Measurements from ENCODE around the gene PCDHB1. TPM values are rescaled to one million over a fixed set of nuclear protein-coding genes. Genes with fewer than 3 reads are reported as not detected.

The PCDHB1 gene
- total and polyA plus RNA-seq, 12 donors, result under 0.01 to 0.11 (median 0.04) TPM; not detected in 7

GRCh38 chr5:141032626-141033025 is 18.5 kb upstream of the PCDHB1 start:
- Histone ChIP-seq H3K36me3 (replicated peaks in 1 of 2) (no peaks in the 10 kb centered on the region), H3K27ac (no peak overlapping the region), H3K27me3 (no peaks in the 10 kb centered on the region), H3K4me1 (replicated peaks in 1 of 2) (no peaks in the 10 kb centered on the region), H3K4me3 (no peak overlapping the region), H3K9me3 (replicated peaks in 1 of 3) (no peaks in the 10 kb centered on the region)
- 45 to 71% (median 64%) methylated on average over 1 of the region's 1 CpG for WGBS, 4 donors
- DNase-seq, result no peak
- intact Hi-C loops (cut with DNase I), result no loop called here
- TF ChIP-seq CTCF (IDR thresholded peaks at IDR 0.05) (no peak), POLR2A (IDR thresholded peaks at IDR 0.05) (no peak)

- no peak for TF ChIP-seq POLR2A (IDR thresholded peaks at IDR 0.05)
- TF ChIP-seq CTCF (IDR thresholded peaks at IDR 0.05), result no peak
- H3K27me3 ChIP-seq, result no peaks in the 10 kb centered on the region
- no peak overlapping the region for H3K27ac ChIP-seq
- no peaks in the 10 kb centered on the region for H3K36me3 ChIP-seq (replicated peaks in 1 of 2)
- no peak overlapping the region for H3K4me3 ChIP-seq
- no peaks in the 10 kb centered on the region for H3K9me3 ChIP-seq (replicated peaks in 1 of 3)
- no peak for DNase-seq
- intact Hi-C loops (cut with DNase I), result no loop called here
- H3K4me1 ChIP-seq (replicated peaks in 1 of 2), result peaks cover 2 to 5% of the 10 kb centered on the region in 2 donors
These were observed 12.1 kb upstream of the PCDHB1 start for GRCh38 chr5:141039061-141039460.

GRCh38 chr5:141039517-141039916 is 11.7 kb upstream of the PCDHB1 start:
- Histone ChIP-seq H3K27ac (no peak overlapping the region), H3K36me3 (replicated peaks in 1 of 2) (no peaks in the 10 kb centered on the region), H3K27me3 (no peaks in the 10 kb centered on the region), H3K4me1 (replicated peaks in 1 of 2) (peaks cover 2 to 5% of the 10 kb centered on the region in 2 donors), H3K9me3 (replicated peaks in 1 of 3) (no peaks in the 10 kb centered on the region), H3K4me3 (no peak overlapping the region)
- DNase-seq, result peak in 1 of 7 donors; percentile 55
- intact Hi-C loops (cut with DNase I), result no loop called here
- 40 to 50% (median 47%) methylated on average over 3 of the region's 3 CpGs for WGBS, 4 donors
- TF ChIP-seq CTCF (IDR thresholded peaks at IDR 0.05) (no peak), POLR2A (IDR thresholded peaks at IDR 0.05) (no peak)

GRCh38 chr5:141040093-141040770 is 10.9 kb upstream of the PCDHB1 start:
- no peak for TF ChIP-seq POLR2A (IDR thresholded peaks at IDR 0.05)
- peak; percentile 6 to 63 (median 38) for TF ChIP-seq CTCF (IDR thresholded peaks at IDR 0.05)
- DNase-seq, result peak in 6 of 7 donors; percentile 5 to 76 (median 19)
- H3K27ac ChIP-seq, result peak overlapping the region in 3 of 5 donors; percentile 52 to 82 (median 70)

More at GRCh38 chr5:141040093-141040770, 10.9 kb upstream of the PCDHB1 start:
- no peaks in the 10 kb centered on the region for H3K36me3 ChIP-seq (replicated peaks in 1 of 2)
- no peaks in the 10 kb centered on the region for H3K9me3 ChIP-seq (replicated peaks in 1 of 3)
- intact Hi-C loops (cut with DNase I), result loop anchor here in 1 of 2 donors (10.0 kb wide), 1 partner anchor 675 kb away; the partner anchor contains the start of gene SLC4A9
- H3K4me3 ChIP-seq, result peak overlapping the region in 2 of 4 donors; percentile 7 to 45
- H3K27me3 ChIP-seq, result no peaks in the 10 kb centered on the region
- peaks cover 2 to 5% of the 10 kb centered on the region in 2 donors for H3K4me1 ChIP-seq (replicated peaks in 1 of 2)
- 7 to 12% (median 9%) methylated on average over 23 to 24 of the region's 24 CpGs for WGBS, 4 donors
